HG02981 (cell line): Measurements from ENCODE around the gene ELMO1.
A peak's percentile ranks its signal among the peaks of the same experiment; 100 is the strongest.

Experiments used
- ATAC-seq: cut with Tn5 transposase; IDR thresholded peaks from one replicate; pipeline ENCODE4 v1.9.1; 2021; ENCODE audit warnings: mild to moderate bottlenecking, moderate library complexity; ENCODE audit not compliant: unreplicated experiment

The ELMO1 gene

GRCh38 chr7:37410305-37411229 lies 38.1 kb downstream of the ELMO1 start:
- ATAC-seq = no peak

- ATAC-seq = no peak
Measured at GRCh38 chr7:37409461-37409860, 39.2 kb downstream of the ELMO1 start.

- peak; percentile 52 for ATAC-seq
Measured at GRCh38 chr7:37408291-37409228, 40.1 kb downstream of the ELMO1 start.

- no peak for ATAC-seq
Measured at GRCh38 chr7:37405603-37406122, 43.0 kb downstream of the ELMO1 start.

- ATAC-seq = no peak
Measured at GRCh38 chr7:37405128-37405527, 43.5 kb downstream of the ELMO1 start.

- ATAC-seq = no peak
Measured at GRCh38 chr7:37399876-37400421, 48.7 kb downstream of the ELMO1 start.

GRCh38 chr7:37398403-37398802 lies 50.3 kb downstream of the ELMO1 start:
- no peak for ATAC-seq

GRCh38 chr7:37395618-37396259 lies 52.9 kb downstream of the ELMO1 start:
- no peak for ATAC-seq

GRCh38 chr7:37394158-37394557 lies 54.5 kb downstream of the ELMO1 start:
- ATAC-seq = no peak

GRCh38 chr7:37393476-37393875 lies 55.2 kb downstream of the ELMO1 start:
- no peak for ATAC-seq

GRCh38 chr7:37392673-37393017 lies 56.0 kb downstream of the ELMO1 start:
- ATAC-seq = no peak

GRCh38 chr7:37391791-37392672 lies 56.6 kb downstream of the ELMO1 start:
- no peak for ATAC-seq

GRCh38 chr7:37390114-37390513 lies 58.5 kb downstream of the ELMO1 start:
- ATAC-seq = no peak

- ATAC-seq = no peak
Measured at GRCh38 chr7:37388811-37389210, 59.9 kb downstream of the ELMO1 start.

GRCh38 chr7:37385787-37386186 lies 62.9 kb downstream of the ELMO1 start:
- ATAC-seq = no peak

- no peak for ATAC-seq
Measured at GRCh38 chr7:37382546-37383088, 66.0 kb downstream of the ELMO1 start.

- ATAC-seq = no peak
Measured at GRCh38 chr7:37380831-37381230, 67.8 kb downstream of the ELMO1 start.

GRCh38 chr7:37379546-37380277 lies 69.0 kb downstream of the ELMO1 start:
- ATAC-seq = no peak

GRCh38 chr7:37377231-37377630 lies 71.4 kb downstream of the ELMO1 start:
- no peak for ATAC-seq
